GM18907 (cell line): ENCODE measurements around the gene RRAGC.
A peak's percentile ranks its signal among the peaks of the same experiment; 100 is the strongest.
"Not testable (repeated sequence)": the region's sequence is repeated elsewhere in the genome, so short reads cannot be mapped to it uniquely, and the experiment has no call there.

Source experiments
- ATAC-seq: cut with Tn5 transposase; IDR thresholded peaks from one replicate; pipeline ENCODE4 v1.9.1; 2021; ENCODE audit warnings: mild to moderate bottlenecking, moderate library complexity; ENCODE audit not compliant: unreplicated experiment

RRAGC gene

GRCh38 chr1:38858833-38859560 is 575 bp downstream of the RRAGC start:
- peak; percentile 42 for ATAC-seq

DNA sequence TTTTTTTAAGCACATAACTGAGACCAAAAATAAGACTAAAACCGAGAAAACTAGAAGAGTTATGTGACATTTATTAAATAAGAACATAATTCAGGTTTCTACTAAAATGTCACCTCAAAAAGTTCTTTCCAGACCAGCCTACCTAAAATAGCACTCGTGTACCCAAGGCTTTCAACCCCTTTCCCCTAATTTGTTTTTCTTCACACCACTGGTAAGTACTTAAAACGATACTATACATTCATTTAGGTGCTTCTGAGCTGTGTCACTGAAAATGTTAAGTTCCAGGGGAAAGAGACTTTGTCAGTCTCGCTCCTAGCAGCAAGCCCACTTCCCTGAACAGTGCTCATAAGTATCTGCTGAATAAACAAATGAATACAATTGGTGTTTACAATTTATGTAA is 6.8 kb downstream of the RRAGC start:
- ATAC-seq, result no peak

- no peak for ATAC-seq
Measured at GRCh38 chr1:38848071-38848470, 11.5 kb downstream of the RRAGC start.

GRCh38 chr1:38846210-38846609 is 13.4 kb downstream of the RRAGC start:
- ATAC-seq, result no peak

DNA sequence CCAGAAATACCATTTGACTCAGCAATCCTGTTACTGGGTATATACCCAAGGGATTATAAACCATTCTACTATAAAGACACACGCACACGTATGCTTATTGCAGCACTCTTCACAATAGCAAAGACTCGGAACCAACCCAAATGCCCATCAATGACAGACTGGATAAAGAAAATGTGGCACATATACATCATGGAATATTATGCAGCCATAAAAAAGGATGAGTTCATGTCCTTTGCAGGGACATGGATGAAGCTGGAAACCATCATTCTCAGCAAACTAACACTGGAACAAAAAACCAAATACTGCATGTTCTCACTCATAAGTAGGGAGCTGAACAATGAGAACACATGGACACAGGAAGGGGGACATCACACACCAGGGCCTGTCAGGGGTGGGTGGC is 14.5 kb downstream of the RRAGC start:
- not testable (repeated sequence) for ATAC-seq

GRCh38 chr1:38840281-38840680 is 19.3 kb downstream of the RRAGC start:
- ATAC-seq, result no peak

DNA sequence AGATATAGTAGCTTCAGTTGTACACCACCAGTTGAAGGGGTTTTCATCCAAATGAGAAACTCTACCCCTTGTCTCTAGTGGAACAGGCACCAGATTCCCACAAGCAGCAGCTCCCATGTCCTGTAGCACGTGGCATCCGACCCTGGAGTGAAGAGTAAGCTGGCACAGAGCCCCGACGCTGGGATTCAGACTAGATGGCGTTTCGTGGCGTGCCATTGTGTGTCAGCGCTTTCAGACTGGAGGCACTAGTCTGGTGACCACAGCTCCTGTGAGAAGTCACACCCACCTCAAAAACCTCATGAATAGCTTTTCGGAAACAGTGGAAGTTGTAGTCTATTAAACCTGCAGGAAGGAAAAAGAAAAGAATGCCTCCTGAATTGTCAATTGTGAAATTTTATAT is 20.2 kb downstream of the RRAGC start:
- ATAC-seq, result no peak

DNA sequence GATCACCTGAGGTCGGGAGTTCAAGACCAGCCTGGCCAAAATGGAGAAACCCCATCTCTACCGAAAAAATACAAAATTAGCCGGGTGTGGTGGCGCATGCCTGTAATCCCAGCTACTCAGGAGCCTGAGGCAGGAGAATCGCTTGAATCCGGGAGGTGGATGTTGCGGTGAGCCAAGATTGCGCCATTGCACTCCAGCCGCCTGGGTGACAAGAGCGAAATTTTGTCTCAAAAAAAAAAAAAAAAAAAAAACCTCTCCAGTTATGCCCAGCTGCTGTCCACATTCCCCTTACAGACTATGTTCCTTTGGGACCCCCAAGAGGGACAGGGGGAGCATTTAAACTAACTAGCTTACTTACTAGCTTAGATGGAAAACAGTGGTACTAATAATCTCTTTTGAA is 23.3 kb downstream of the RRAGC start:
- not testable (repeated sequence) for ATAC-seq

DNA sequence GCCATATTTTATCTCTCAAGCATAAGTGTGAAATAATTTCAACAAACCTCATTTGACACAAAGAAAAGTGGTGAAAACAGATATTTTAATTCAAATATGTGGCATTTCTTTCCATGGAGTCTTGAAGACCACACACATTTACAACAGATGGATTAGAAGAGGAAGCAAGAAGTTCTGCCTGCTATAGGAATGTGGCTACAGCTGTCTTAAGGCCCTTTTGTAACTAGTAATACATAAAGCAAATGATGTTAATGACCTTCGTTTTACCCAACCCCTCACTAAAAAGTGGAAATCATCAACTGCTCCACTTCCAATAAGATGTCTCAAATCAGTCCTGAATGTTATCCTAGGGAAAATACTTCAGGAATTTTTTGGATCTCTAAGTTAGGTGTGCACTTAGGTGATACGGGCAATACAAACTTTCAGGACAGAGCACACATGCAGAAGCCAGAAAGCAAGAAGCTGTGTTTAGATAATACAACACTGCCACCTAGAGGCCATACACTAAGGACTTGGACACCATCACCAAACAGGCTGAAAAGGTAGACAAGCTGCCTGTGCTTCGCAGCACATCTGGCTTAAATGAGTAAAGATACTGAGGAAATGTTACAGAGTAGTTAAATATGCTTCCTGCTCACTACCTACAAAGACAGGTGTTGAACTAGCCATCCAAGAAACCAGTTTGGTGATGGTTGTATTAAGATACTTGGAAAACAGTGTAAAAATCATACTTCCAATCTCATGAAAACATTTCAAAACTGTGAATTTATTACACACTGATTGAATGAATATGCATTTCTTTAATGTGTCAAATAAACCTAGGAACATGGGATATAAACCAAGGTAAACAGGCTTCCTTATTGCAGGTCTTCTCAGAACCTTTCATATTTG is 24.4 kb downstream of the RRAGC start:
- ATAC-seq, result peak; percentile 54

DNA sequence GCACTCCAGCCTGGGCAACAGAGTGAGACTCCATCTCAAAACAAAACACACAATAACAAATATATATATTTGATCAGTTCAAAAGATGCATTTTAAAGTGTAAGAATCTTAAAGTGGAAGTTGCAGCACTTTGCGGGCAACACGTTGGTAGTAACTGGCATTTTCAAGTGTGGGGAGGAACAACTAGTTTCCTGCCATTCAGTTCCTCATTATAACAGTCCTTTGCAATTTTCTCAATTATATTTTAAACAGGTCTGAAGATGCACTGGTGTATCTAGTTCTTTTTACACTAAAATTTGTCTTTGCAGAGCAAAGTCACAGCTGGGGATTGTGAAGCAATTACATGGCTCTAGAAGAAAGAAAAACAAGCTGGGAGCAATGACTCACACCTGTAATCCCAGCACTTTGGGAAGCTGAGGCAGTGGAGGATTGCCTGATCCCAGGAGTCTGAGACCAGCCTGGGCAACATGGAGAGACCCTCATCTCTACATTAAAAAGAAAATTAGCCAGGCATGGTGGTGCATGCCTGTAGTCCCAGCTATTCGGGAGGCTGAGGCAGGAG is 25.3 kb downstream of the RRAGC start:
- no peak for ATAC-seq

GRCh38 chr1:38833146-38833545 is 26.4 kb downstream of the RRAGC start:
- no peak for ATAC-seq

- ATAC-seq, result no peak
Measured at GRCh38 chr1:38832370-38832734, 27.2 kb downstream of the RRAGC start.

GRCh38 chr1:38831731-38832369 is 27.7 kb downstream of the RRAGC start:
- no peak for ATAC-seq

DNA sequence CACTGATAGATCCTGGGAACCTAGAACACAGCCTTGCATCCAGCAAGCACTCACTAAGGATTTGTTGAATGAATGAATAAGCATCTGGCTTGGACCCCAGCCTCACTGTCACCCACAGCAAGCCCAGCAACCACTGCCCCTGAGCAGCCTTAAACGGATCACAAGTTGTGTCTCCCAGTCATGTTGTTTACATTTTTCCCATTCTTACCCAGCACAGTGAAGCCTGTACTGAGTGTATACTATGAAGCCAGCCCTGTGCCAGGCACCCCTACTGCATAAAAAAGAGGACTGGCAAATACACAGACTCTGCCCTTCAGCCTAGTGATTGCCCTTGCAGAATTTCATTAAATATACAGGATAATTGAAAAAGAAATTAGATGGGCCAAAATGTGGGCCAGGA is 30.2 kb downstream of the RRAGC start:
- no peak for ATAC-seq

GRCh38 chr1:38827318-38827717 is 32.3 kb downstream of the RRAGC start:
- ATAC-seq, result no peak

GRCh38 chr1:38826886-38827285 is 32.7 kb downstream of the RRAGC start:
- no peak for ATAC-seq

DNA sequence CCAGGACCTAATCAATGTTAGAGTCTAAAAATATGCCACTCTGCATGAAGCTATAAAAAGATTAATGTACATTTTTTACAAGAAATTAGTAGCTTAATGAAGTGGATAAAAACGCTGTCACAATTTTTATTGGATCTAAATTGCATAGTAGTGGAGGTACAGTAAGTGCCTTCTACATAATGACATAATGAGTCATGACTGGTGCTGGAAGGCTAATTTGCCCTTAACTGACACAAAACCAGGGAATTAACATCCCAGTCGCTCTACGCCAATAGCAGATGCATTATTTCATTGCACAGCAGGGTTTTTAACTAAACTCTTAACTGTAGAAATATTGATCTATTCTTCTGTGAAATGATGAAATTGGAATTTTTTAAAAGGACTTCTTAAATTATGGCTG is 33.3 kb downstream of the RRAGC start:
- no peak for ATAC-seq

GRCh38 chr1:38820860-38821259 is 38.7 kb downstream of the RRAGC start:
- ATAC-seq, result no peak

GRCh38 chr1:38819516-38819915 is 40.1 kb downstream of the RRAGC start:
- no peak for ATAC-seq

- no peak for ATAC-seq
Measured at GRCh38 chr1:38819040-38819439, 40.5 kb downstream of the RRAGC start.

DNA sequence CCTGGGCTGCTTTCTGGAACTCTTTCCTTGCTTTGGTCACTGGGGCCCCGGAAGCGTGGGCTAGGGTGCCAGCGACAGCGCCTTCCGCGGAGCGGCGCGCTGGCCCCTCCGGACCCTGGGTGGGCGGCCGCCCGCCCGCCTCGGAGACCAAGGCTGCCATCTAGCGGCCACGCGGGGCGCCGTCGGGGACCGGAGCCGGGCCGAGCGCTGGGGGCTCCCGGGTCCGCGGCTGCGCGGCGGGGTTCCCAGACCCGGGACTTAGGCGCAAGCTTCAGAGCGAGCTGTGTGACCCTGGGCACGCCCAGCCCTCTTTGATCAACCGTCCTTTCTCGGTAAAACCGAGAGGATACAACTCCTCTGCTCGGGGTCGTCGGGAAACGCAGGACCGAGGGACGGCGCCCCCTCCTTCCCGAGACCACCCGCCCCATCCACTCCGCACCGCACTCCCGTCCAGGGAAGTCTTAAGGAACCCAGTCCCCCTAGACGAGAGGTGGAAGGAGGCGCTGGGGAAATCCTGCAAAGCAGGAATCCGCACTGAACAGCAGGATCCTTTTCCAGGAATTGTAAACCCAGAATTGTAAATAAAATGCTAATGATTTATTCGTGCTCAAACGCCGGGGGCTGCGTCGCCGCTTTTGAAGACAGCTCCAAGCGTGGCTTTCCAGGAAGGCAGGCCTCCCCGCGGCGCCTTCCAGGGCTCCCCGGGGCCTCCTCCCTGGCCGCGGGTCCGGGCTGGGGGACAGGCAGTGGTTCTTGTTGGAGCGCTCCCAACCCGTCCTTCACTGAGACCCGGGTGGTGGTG is 41.2 kb downstream of the RRAGC start:
- no peak for ATAC-seq
